DND-41 (cell line): Measurements from ENCODE around the gene SSBP1.

Experiments used
- EZH2 ChIP-seq: IDR thresholded peaks from 3 replicates; pipeline ENCODE4 v1.6.1; 2012; ENCODE audit warnings: borderline replicate concordance, low read depth, mild to moderate bottlenecking, moderate library complexity, low read length, inconsistent platforms; ENCODE audit not compliant: severe bottlenecking
- TF ChIP-seq, protein P1 (sequence below): IDR thresholded peaks from 2 replicates; pipeline ENCODE4 v1.5.1; 2012; ENCODE audit warnings: borderline replicate concordance, low read length, moderate library complexity, mild to moderate bottlenecking; ENCODE audit not compliant: poor library complexity, severe bottlenecking; ENCODE audit errors: extremely low read depth

DNA sequence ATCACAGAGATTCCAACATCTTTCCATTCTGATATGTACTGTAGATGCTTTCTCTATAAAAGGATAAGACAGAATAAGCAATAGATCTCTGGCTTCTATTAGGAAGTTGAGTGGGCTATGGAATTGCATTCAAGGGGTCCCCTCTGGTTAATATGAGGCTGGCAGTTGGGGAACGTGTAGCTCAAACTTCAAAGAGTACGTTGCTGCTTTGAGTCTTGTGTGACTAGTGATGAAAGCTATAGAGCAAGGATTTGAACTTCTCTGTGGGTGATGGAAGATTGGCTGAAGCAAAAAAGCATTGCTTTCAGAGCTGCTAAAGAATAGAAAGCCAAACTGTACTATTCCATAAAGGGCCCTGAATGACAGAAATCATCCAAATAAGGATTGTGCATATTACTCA lies 23.6 kb upstream of the SSBP1 start:
- TF ChIP-seq, protein P1, sequence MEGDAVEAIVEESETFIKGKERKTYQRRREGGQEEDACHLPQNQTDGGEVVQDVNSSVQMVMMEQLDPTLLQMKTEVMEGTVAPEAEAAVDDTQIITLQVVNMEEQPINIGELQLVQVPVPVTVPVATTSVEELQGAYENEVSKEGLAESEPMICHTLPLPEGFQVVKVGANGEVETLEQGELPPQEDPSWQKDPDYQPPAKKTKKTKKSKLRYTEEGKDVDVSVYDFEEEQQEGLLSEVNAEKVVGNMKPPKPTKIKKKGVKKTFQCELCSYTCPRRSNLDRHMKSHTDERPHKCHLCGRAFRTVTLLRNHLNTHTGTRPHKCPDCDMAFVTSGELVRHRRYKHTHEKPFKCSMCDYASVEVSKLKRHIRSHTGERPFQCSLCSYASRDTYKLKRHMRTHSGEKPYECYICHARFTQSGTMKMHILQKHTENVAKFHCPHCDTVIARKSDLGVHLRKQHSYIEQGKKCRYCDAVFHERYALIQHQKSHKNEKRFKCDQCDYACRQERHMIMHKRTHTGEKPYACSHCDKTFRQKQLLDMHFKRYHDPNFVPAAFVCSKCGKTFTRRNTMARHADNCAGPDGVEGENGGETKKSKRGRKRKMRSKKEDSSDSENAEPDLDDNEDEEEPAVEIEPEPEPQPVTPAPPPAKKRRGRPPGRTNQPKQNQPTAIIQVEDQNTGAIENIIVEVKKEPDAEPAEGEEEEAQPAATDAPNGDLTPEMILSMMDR = no peak
- TF ChIP-seq EZH2 = no peak
